GM12874 (cell line): Measurements from ENCODE around the gene REN.

Experiments used
- TF ChIP-seq, protein P1 (sequence below): IDR thresholded peaks from 2 replicates; pipeline ENCODE4 v1.5.1; 2011; ENCODE audit warnings: low read depth, mild to moderate bottlenecking, control low read depth, low read length, moderate library complexity; ENCODE audit not compliant: insufficient read depth

Gene REN

GRCh38 chr1:204128464-204128963 is 37.6 kb downstream of the REN start:
- TF ChIP-seq, protein P1, sequence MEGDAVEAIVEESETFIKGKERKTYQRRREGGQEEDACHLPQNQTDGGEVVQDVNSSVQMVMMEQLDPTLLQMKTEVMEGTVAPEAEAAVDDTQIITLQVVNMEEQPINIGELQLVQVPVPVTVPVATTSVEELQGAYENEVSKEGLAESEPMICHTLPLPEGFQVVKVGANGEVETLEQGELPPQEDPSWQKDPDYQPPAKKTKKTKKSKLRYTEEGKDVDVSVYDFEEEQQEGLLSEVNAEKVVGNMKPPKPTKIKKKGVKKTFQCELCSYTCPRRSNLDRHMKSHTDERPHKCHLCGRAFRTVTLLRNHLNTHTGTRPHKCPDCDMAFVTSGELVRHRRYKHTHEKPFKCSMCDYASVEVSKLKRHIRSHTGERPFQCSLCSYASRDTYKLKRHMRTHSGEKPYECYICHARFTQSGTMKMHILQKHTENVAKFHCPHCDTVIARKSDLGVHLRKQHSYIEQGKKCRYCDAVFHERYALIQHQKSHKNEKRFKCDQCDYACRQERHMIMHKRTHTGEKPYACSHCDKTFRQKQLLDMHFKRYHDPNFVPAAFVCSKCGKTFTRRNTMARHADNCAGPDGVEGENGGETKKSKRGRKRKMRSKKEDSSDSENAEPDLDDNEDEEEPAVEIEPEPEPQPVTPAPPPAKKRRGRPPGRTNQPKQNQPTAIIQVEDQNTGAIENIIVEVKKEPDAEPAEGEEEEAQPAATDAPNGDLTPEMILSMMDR, result no peak

- TF ChIP-seq, protein P1, result peak; percentile 66
Measured at GRCh38 chr1:204127597-204128242, 38.4 kb downstream of the REN start.

DNA sequence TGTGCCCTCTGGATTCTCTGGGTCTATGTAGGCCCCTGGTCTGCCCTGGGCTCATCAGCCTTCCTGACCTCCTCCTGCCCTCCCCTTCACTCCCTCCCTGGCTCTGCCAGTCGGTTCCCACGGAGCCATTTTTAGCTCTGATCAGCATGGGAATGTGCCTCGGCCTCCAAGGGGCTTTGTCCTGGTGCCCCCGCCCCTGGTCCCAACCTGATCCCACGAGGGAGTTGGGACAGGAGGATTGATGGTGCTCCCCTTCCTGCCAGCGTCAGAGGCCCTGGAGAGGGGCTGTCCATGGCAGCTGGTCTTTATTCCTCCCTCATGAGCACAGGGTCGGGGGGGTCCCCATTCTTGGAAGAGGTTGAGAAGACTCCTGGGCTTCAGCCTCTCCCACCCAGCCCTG is 39.2 kb downstream of the REN start:
- TF ChIP-seq, protein P1, result no peak

DNA sequence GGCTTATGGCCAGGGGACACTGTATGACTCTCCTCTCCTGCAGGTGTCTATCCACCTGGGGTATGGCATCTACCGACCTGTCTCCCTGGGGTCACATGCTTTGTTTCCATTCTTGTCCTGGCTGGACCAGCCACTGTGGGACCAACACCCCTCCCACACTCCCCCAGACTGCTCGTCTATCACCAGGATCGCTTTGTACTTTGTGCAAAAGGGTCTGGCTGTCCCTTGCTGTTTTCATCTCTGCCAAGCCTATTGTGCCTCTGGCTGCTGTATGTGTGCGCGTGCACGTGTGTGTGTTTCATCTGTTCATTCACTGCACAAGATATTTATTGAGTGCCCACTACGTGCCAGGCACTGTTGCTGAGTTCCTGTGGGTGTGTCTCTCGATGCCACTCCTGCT is 39.8 kb downstream of the REN start:
- TF ChIP-seq, protein P1, result no peak

DNA sequence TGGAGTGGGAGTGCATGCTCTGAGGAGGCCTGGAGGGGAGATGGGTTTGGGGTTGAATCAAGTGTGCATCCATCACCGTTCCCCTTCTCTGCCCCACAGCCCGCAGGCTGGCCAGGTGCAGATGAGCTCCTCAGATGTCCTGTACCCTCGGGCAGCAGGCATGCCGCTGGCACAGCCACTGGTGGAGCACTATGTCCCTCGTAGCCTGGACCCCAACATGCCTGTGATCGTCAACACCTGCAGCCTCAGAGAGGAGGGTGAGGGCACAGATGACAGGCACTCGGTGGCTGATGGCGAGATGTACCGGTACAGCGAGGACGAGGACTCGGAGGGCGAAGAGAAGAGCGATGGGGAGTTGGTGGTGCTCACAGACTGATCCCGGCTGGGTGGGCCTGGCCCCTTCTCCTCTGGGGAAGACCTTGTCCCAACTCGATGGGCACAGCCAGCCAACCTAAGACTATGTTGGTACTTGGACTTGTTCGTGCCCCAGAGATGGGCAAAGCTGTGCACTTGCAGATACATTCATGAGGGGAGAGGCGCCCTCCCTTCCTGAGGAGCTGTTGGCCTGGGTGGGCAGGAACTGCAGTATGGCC is 40.3 kb downstream of the REN start:
- TF ChIP-seq, protein P1, result no peak

- TF ChIP-seq, protein P1, result no peak
Measured at GRCh38 chr1:204124639-204125038, 41.5 kb downstream of the REN start.

DNA sequence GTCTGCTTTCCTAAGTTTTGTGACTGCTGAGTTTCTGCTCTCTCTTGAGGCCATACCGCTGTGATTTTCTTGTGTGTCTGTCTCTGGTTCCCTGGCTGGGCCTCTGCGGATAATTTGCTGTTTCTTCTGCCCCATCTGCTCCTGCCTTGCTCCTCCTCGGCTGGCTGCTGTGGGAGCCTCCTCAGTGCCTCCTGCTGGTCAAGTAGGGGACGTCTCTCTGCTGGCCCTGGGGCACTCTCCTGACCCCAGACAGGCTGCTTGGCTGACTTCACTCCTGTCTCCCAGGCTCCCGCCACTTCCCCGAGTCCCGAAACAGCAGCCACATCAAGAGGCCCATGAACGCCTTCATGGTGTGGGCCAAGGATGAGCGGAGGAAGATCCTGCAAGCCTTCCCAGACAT is 42.8 kb downstream of the REN start:
- TF ChIP-seq, protein P1, result peak; percentile 33; the same call in 1 of the 2 replicates
